Mesenteric fat pad (tissue), 1 donor: ENCODE data around the gene ZSWIM3. TPM values are rescaled to one million over a fixed set of nuclear protein-coding genes. Genes with fewer than 3 reads are reported as not detected.

Experiments
- DNase-seq: peaks from one replicate; pipeline ENCODE4 v3.0.0-alpha.2; 2020; ENCODE audit warnings: low spot score
- total RNA-seq: library from RNA; stranded (reverse); fragmentation: NEBNext Ultra II Directional; extraction: Animal tissue kit (Norgen Biotek cat#: 25700); gene quantifications from one replicate; pipeline ENCODE4 v1.2.1, GENCODE V29; 2021
- donor health status: DM: yes; HTN: yes; CAD: no.

ZSWIM3 gene
- total RNA-seq, 1 donor from 2014 or later: 2.2 TPM

- no peak for DNase-seq
Measured at GRCh38 chr20:45909336-45909808, 52.0 kb downstream of the ZSWIM3 start.

- no peak for DNase-seq
Measured at GRCh38 chr20:45909817-45910669, 52.6 kb downstream of the ZSWIM3 start.

GRCh38 chr20:45910670-45911485 is 53.5 kb downstream of the ZSWIM3 start:
- peak; percentile 98 for DNase-seq

- no peak for DNase-seq
Measured at GRCh38 chr20:45911486-45912343, 54.3 kb downstream of the ZSWIM3 start, which contains the start of gene PLTP. TSS of gene PLTP (minus strand) at chr20:45912155. CDS start at chr20:45911452, 703 bp downstream.

GRCh38 chr20:45912344-45912682 is 54.9 kb downstream of the ZSWIM3 start:
- DNase-seq: no peak

- DNase-seq: no peak
Measured at GRCh38 chr20:45913116-45913515, 55.7 kb downstream of the ZSWIM3 start.

GRCh38 chr20:45917790-45918141 is 60.4 kb downstream of the ZSWIM3 start:
- DNase-seq: no peak

GRCh38 chr20:45918182-45918737 is 60.8 kb downstream of the ZSWIM3 start:
- no peak for DNase-seq

- no peak for DNase-seq
Measured at GRCh38 chr20:45918779-45919537, 61.5 kb downstream of the ZSWIM3 start.

GRCh38 chr20:45919542-45920399 is 62.4 kb downstream of the ZSWIM3 start:
- no peak for DNase-seq

GRCh38 chr20:45920462-45921336 is 63.3 kb downstream of the ZSWIM3 start:
- no peak for DNase-seq

- DNase-seq: no peak
Measured at GRCh38 chr20:45921337-45922189, 64.1 kb downstream of the ZSWIM3 start.

- DNase-seq: no peak
Measured at GRCh38 chr20:45924391-45925261, 67.2 kb downstream of the ZSWIM3 start.

GRCh38 chr20:45925821-45926506 is 68.5 kb downstream of the ZSWIM3 start:
- DNase-seq: no peak

GRCh38 chr20:45926731-45927070 is 69.3 kb downstream of the ZSWIM3 start:
- DNase-seq: no peak
